Fibroblast of mammary gland (primary cell): ENCODE measurements around the gene XPO4.

ENCODE experiments used
- DNase-seq: peaks from one replicate; pipeline ENCODE4 v3.0.0-alpha.2; 2010; ENCODE audit warnings: low read depth
- H3K4me3 ChIP-seq: 2 replicates; pipeline ENCODE4 v1.5.1; 2011; ENCODE audit warnings: low read depth, mild to moderate bottlenecking, low read length, moderate library complexity; ENCODE audit not compliant: control insufficient read depth
- TF ChIP-seq, protein P1 (sequence below): conservative IDR thresholded peaks from 2 replicates; pipeline ENCODE4 v1.5.1; 2011; ENCODE audit warnings: low read depth, low read length, inconsistent platforms; ENCODE audit not compliant: control insufficient read depth, insufficient read depth

XPO4 gene

GRCh38 chr13:20728579-20729311 is 173.8 kb downstream of the XPO4 start:
- DNase-seq = peak; percentile 31
- TF ChIP-seq, protein P1, sequence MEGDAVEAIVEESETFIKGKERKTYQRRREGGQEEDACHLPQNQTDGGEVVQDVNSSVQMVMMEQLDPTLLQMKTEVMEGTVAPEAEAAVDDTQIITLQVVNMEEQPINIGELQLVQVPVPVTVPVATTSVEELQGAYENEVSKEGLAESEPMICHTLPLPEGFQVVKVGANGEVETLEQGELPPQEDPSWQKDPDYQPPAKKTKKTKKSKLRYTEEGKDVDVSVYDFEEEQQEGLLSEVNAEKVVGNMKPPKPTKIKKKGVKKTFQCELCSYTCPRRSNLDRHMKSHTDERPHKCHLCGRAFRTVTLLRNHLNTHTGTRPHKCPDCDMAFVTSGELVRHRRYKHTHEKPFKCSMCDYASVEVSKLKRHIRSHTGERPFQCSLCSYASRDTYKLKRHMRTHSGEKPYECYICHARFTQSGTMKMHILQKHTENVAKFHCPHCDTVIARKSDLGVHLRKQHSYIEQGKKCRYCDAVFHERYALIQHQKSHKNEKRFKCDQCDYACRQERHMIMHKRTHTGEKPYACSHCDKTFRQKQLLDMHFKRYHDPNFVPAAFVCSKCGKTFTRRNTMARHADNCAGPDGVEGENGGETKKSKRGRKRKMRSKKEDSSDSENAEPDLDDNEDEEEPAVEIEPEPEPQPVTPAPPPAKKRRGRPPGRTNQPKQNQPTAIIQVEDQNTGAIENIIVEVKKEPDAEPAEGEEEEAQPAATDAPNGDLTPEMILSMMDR = no peak
- H3K4me3 ChIP-seq = no peak overlapping the region

DNA sequence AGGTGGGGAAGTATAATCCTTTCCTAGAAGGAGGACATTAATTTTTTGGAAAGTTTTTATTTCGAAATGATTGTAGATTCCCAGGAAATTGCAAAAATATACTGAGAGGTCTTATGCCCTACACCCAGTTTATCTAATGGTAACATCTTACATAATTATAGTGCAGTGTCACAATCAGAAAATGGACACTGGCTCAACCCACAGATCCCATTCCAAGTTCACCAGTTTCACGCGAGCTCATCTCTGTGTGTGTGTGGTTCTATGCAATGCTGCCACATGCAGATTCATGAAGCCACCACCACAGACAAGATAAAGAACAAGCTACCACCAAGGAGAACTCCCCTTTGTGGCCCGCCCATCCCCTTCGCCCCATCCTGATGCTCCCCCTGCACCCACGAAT is 174.7 kb downstream of the XPO4 start:
- no peak overlapping the region for H3K4me3 ChIP-seq
- TF ChIP-seq, protein P1 = no peak
- no peak for DNase-seq
